ENCODE data around the gene NLRC3.

NLRC3 gene

DNA sequence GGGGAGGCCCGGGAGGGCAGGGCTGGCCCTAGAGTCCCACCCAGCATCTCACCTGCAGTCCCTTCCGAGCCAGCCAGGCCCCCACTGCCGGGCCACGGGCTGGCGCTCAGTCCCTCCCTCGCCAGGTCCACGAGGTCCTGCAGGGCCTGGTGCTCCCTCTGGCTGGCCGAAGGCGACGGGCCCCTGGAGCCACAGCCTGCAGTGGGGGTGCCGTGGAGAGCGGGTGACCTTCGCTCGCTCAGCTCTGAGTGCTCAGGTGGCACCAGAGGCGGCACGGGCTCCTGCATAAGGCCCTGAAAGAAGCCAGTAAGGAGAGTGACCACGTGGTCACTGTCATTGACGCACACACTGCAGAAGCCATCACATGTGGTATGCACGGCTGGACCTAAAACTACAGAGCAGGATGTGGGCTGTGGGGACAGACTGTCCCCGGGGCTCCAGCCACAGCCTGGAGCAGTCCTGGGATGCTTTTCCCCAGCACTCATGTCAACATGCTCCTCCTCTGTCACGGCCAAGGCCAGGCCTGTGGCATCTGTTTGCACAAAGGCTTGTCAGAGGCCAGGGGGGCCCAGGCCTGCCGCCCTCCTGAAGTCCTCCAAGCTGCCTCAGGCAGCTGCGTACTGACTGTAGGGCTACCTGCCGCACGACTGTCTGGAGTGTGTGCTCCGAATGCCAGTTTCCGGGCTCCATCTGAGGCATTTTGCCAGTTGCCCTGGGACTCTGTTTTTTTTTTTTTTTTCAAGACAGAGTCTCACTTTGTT, 19.1 kb upstream of the NLRC3 start:
- no peak for DNase-seq

- DNase-seq: no peak
These were observed 18.4 kb upstream of the NLRC3 start for GRCh38 chr16:3595521-3596021.

- DNase-seq: no peak
These were observed 17.9 kb upstream of the NLRC3 start for GRCh38 chr16:3595110-3595486.

- no peak for DNase-seq
These were observed 17.3 kb upstream of the NLRC3 start for GRCh38 chr16:3594316-3595109.

DNA sequence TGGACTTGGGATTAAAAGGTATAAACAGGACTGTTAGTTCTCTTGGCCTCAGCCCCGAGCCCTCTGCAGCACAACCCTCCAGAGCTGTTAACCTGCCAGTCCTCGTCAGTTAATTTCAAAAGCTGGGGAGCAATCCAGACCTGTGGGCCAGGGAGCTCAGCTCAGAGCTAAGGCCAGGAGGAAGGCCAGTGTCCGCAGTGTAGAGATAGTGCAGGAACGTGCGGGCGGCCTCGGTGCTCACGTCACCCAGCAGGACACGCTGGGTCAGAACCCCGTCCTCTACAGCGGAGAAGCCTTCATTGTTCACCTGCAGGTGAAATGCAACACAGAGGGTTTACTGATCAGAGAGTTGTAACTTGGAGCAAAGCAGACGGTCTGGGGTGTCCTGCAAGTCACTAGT, 15.4 kb upstream of the NLRC3 start:
- DNase-seq: no peak

GRCh38 chr16:3591991-3592390, 14.8 kb upstream of the NLRC3 start:
- no peak for DNase-seq

GRCh38 chr16:3591436-3591803, 14.2 kb upstream of the NLRC3 start:
- no peak for DNase-seq

DNA sequence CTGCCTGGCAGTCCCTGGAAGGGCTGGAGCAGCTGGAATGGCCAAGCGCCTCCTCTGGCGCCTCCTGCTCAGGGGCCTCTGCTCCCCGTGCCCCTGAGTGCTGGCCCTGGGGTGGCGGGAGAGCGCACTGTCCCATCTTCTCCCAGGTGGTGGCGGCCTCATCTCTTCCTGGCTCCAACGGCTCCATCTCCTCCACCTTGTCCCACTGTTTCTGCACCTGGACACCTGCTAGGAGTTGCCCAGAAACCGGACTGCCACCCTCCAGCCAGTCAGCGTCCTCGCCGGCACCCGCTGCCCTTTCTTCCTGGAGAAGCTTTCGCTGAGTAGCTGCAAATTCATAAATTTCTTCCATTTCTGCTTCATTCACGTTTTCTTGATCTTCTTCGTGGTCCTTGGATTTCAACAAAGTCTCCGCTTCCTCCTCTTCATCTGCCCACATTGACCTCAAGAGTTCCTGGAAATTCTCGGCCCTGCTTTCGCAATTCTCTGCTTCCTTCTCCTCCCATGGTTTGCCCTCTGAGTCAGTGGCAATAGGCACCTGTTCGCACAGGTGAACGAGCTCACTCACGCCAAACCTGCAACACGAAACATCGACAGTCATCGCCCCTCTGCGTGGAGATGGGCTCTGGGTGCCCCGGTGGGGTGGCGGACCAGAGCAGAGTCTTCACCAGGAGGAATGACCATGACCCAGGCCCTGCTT, 13.7 kb upstream of the NLRC3 start:
- DNase-seq: no peak

DNA sequence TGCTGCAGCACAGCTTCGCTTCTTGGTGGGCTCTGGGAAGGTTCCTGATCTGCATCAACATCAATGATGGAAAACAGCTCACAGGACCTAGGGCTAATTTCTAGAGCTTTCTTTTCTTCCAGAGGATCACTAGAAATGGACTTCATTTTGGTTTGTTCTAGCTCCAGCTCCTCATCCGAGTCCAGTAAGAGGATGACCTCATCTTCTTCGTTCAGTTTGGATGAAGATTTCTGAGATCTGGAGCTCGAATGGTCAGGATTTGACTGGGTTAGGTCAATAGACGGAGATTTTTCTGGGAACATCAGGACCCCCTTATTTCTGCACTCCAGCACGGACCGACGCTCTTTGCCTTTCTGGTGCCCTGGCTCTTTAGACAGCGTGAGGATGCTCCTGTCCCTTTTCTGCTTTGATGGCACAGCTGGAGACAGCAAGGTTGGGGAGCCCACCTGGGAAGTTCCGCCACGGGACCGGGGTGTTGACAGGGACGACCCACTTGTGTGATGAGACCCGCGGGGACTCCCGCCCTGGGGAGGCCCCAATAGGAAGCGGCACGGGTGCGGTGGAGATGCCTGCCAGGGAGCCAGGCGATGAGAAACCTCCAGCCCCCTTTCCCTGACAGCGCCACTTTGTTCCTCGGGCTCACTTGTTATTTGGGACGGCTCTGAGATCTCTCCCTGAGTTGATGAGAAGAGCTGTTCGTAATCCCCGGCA, 12.9 kb upstream of the NLRC3 start:
- no peak for DNase-seq

DNA sequence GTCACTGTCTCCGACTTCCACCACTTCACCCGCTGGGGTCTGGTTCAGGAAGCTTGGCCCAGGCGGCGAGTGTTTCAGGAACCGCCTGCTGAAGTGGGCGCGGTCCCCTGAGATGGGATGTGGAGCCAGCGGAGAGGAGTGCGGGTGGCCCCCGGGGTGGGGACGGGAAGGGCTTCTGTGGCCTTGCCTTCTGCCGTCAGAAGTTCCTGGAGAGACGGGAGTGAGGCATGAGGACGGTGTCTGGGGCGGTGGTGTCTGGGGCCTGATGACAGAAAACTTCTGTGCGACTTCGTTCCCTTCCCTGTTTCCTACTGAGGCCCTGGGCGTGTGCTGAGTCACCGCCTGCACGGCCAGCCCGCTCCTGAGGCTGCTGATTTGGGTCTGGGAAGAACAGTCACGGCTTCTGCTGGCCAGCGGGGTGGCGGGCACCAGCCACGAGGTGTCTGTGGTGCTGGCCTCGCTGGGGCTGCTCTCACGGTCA, 12.3 kb upstream of the NLRC3 start:
- DNase-seq: no peak

DNA sequence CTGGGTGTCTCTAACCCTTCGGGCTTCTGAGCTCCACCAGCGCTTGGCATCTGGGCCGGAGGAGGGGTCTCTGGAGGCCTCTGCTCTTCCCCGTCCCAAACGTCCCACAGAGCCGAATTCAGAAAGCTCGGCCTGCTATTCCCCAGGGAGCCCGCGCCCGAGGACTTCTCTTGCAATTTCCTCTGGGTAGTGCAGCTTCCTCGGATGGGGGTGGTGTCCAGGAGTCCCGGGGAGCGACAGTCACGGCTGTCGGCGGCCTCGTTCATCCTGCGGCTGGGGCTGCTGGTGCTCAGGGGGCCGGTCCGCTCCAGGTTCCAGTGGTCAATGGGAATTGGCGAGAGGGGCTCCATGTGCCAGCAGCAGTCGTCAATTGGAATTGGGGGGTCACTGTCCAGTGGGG, 11.8 kb upstream of the NLRC3 start:
- no peak for DNase-seq

DNA sequence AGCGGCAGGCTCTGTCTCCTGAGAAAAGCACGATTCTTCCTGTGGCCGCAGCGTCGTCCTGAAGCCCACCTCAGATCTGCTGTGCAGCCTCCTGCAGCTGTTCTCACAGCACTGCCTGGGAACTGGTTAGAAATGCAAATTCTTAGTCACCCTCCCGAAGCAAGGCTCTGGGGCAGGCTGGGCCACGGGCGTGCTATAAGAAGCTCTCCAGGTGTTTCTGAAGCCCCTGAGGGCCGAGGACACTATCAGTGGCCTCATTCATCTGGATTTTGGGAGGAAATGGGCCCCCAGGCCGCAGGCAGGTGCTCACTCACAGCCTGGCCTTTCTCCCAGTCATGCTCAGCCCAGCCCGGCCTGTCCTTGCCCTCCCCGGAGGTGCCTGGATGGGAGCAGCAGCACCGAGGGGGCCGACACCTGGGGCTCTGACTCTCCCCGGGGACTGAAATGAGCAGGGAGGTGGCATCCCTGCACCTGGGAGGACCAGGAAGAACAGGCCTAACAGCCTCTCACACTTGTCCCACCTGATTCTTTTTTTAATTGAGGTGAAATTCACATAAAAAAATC, 10.4 kb upstream of the NLRC3 start:
- no peak for DNase-seq

DNA sequence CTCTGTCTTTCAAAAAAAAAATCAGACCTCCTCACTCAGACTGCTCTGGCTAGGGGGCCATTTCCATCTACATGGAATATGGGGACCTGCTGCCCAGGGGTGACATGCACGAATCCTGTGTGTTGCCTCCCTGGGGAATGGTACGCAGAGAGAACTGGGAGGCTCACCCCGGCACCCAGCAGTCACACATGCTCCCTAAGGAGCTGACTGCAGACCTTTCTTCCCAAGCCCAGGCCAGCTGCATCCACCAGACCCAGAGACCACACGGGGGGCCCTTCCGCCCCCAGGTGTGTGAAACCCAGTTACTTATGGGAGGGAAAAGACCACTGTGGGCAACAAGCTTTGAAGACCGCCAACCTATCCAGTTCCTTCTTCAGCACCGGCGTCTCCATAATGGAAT, 7.2 kb upstream of the NLRC3 start:
- DNase-seq: no peak

GRCh38 chr16:3583303-3584038, 6.3 kb upstream of the NLRC3 start:
- DNase-seq: no peak

- DNase-seq: no peak
These were observed 5.3 kb upstream of the NLRC3 start for GRCh38 chr16:3582276-3583165.

DNA sequence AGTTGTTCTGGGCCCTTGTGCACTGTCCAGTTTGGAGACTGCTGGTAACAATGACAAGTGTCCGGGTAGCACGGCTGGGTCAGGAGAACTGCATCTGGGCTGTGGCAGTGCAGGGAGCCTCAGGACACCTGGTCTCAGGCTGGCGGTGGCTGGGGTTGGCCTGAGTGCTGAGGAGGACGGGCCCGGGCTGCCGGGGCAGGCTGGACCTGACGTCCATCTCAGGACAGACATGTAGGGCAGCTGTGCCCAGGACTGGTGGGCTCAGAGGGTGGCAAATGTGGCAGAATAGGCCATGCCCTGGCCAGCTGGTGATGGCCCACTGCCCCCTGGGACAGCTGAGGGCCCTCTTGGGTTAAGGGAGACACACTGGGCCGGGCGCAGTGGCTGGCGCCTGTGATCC, 4.2 kb upstream of the NLRC3 start:
- no peak for DNase-seq

DNA sequence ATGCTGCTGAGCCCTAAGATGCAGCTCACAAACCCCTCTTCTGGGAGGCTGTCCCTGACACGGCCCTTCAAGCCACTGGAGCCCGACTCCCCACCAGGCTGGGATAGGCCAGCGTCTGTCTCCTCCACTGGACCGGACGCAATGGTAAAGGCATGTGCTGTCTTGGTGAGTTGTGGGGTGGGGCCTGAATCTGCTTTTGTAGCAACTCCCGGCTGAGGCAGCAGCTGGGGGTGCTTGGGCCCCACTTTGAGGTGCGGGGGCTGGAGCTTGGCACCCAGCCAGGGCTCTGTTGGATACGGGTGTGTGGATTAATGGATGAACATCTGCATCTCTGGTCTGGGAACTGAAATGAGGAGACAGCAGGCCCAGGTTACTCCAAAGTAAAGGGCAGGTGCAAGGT, 3.5 kb upstream of the NLRC3 start:
- DNase-seq: no peak

GRCh38 chr16:3580251-3580651, 3.0 kb upstream of the NLRC3 start:
- no peak for DNase-seq

DNA sequence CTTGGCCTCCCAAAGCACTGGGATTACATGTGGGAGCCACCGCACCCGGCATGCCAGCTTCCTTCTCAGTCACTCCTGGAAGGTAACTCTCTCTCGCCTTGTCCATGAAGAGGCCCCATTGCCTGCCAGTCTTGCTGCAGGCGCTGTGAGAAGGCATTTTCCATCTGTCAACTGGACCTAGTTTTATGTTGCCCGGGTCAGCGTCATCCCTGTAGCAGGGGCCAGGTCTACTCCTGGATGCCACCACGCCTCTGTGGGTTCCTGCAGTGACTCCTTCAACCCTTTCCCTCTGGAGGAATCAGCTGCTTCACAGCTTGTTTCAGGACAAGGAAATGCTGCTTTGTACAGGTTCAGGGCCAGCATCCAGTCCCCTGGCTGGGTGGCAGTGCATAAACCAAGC, 2.6 kb upstream of the NLRC3 start:
- no peak for DNase-seq

DNA sequence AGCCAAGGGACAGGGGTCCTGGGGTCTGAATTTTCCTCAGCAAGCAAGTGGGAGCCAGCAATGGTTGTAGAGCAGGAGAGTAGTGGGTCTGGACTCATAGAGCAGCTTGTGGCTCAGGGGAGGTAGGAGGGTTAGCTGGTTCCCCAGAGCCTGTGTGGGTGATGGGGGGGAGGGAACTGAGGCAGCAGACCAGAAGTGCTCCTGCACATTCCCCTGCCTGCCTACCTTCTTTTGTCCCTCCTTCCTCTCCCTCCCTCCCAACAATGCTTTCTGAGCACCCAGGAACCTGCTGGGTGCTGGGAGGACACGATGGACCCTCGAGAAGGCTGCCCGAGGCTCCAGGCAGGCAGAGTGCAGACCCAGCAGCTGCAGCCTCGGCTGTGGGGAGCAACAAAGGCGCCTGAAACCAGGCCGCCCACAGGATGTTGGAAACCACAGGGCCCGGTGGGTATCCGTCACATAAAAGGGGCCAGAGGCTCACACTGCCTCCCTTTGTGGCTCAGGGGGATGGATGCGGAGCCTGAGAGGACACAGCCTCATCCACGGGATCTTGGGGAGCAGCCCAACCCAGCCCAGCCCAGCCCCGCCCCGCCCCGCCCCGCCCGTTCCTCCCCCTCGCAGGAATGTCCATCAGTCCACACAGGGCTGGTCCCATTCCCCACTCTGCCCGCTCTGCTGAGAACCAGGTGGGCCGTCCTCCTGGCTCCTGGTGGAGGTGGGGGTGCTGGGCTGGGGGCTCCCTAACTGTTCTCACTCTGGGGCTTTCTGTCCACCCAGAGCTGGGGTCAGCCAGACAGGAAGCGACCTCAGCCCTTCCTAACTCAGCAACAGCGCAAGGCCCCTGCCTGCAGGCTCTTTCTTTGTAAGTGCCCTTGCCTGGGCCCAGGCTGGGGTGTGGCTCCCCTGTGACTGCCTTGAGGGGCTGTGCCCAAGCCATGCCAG, 1.7 kb upstream of the NLRC3 start:
- DNase-seq: peak; percentile 66 to 72
